ENCODE results near the gene RBM14.

RBM14 gene

DNA sequence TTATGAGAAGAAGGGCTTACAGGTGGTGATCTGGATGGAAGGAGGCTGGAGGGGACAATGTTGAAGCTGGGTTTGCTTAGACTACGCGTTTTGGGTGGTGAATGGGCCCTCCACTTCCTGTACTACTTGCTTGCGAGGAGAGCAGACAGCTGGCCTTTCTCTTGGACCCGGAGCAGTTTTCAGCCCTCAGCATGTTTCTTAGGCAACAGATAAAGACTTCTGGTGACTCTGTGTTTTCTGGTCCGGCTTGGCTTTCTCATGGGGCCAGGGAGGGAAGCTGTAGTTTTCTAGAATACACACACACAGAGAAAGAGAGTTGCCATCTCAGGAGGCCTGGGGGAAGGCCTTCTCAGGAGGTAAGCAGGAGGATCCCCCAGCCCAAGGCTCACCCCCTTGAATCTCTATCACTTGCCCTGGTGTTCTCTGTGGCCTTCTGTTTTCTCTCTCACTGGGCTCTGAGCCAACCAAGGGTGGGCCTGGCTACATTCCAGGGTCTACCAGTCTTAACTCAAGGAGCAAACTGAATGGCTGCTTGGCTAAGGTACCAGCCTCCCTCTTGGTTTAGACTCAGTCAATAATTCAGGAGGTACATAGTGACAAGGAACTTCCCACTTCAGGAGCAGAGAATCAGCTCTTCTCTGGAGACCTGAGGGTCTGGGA is 21.1 kb upstream of the RBM14 start:
- TF ChIP-seq, protein P1, sequence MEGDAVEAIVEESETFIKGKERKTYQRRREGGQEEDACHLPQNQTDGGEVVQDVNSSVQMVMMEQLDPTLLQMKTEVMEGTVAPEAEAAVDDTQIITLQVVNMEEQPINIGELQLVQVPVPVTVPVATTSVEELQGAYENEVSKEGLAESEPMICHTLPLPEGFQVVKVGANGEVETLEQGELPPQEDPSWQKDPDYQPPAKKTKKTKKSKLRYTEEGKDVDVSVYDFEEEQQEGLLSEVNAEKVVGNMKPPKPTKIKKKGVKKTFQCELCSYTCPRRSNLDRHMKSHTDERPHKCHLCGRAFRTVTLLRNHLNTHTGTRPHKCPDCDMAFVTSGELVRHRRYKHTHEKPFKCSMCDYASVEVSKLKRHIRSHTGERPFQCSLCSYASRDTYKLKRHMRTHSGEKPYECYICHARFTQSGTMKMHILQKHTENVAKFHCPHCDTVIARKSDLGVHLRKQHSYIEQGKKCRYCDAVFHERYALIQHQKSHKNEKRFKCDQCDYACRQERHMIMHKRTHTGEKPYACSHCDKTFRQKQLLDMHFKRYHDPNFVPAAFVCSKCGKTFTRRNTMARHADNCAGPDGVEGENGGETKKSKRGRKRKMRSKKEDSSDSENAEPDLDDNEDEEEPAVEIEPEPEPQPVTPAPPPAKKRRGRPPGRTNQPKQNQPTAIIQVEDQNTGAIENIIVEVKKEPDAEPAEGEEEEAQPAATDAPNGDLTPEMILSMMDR (IDR thresholded peaks at IDR 0.05; ENCODE audit: low read depth, low read length, missing control alignments), result no peak
- DNase-seq, result no peak
- in situ Hi-C loops (cut with HindIII; ENCODE audit: low pct_ligation_motif_present, low sequenced_read_pairs), result no loop called here
- Histone ChIP-seq H3K4me3 (ENCODE audit: low read depth, low read length) (no peak overlapping the region), H3K27me3 (replicated peaks) (no peaks in the 10 kb centered on the region), H3K27ac (no peak overlapping the region), H3K36me3 (replicated peaks) (peaks cover 9% of the 10 kb centered on the region)

DNA sequence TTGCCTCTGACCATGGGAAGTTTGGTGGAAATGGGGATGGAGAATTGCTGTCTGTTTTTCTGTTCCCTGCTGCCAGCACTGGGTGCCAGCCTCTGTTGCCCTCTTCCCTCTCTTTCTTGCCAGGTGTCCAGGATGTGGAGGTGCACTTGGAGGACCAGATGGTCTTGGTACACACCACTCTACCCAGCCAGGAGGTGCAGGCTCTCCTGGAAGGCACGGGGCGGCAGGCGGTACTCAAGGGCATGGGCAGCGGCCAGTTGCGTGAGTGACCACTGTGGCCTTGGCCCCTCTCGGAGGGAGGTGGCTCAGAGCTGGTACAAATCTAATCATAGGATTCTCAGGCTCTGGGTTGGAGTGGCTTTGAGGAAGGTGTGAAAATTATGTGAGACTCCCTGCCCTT is 17.4 kb upstream of the RBM14 start:
- H3K36me3 ChIP-seq (replicated peaks), result peaks cover 12% of the 10 kb centered on the region

DNA sequence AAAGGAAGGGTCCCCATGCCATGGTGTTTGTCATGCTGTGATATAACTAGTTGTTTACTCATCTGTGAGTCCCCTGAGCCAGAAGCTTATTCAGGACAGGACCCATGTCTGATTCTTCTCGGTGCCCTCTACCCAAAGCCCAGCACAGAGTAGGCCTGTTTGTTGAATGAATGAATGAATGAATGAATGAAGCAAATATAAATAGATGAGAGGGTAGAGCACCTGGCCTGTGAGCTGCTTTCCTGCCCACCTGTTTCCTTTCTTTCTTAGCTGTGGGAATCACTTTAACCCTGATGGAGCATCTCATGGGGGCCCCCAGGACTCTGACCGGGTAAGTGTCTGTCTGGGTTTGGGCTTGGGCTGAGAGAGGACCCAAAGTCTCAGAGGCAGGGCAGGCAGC is 16.2 kb upstream of the RBM14 start:
- Histone ChIP-seq H3K36me3 (replicated peaks) (peaks cover 16% of the 10 kb centered on the region), H3K4me3 (ENCODE audit: low read depth, low read length) (no peak overlapping the region), H3K27me3 (replicated peaks) (no peaks in the 10 kb centered on the region), H3K27ac (no peak overlapping the region)
- TF ChIP-seq, protein P1 (IDR thresholded peaks at IDR 0.05; ENCODE audit: low read depth, low read length, missing control alignments), result no peak
- no peak for DNase-seq
- in situ Hi-C loops (cut with HindIII; ENCODE audit: low pct_ligation_motif_present, low sequenced_read_pairs), result no loop called here

More for the DNA sequence above, 17.4 kb upstream of the RBM14 start:
- no peak for DNase-seq
- Histone ChIP-seq H3K27ac (no peak overlapping the region), H3K4me3 (ENCODE audit: low read depth, low read length) (no peak overlapping the region), H3K27me3 (replicated peaks) (no peaks in the 10 kb centered on the region)
- in situ Hi-C loops (cut with HindIII; ENCODE audit: low pct_ligation_motif_present, low sequenced_read_pairs), result no loop called here
- TF ChIP-seq, protein P1 (IDR thresholded peaks at IDR 0.05; ENCODE audit: low read depth, low read length, missing control alignments), result no peak

DNA sequence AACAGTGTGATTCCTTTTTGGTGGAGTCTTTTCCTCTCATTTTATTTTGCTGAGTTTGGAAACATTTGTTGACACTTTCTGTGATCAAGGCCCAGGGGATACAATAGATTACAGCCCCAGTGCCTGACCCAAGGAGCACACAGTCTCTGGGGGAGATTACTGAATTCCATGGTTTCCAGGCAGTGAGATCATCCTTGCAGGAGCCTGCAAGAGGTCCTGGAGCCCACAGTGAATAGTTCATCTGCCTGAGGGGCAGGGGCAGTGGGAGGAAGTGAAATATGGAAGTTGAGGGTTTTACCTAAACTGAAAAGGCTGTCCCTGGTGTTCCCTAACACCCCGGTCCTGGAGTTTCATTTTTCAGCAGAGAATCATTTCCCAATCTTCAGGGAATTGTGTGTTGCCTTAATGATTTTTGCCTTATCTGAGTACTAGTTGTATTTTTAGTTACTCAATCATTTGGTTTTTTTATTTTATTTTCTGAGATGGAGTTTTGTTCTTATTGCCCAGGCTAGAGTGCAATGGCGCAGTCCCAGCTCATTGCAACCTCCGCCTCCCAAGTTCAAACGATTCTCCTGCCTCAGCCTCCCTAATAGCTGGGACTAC is 15.7 kb upstream of the RBM14 start:
- in situ Hi-C loops (cut with HindIII; ENCODE audit: low pct_ligation_motif_present, low sequenced_read_pairs), result no loop called here
- Histone ChIP-seq H3K27ac (no peak overlapping the region), H3K27me3 (replicated peaks) (no peaks in the 10 kb centered on the region), H3K4me3 (ENCODE audit: low read depth, low read length) (no peak overlapping the region), H3K36me3 (replicated peaks) (peaks cover 18% of the 10 kb centered on the region)
- TF ChIP-seq, protein P1 (IDR thresholded peaks at IDR 0.05; ENCODE audit: low read depth, low read length, missing control alignments), result no peak
- no peak for DNase-seq

DNA sequence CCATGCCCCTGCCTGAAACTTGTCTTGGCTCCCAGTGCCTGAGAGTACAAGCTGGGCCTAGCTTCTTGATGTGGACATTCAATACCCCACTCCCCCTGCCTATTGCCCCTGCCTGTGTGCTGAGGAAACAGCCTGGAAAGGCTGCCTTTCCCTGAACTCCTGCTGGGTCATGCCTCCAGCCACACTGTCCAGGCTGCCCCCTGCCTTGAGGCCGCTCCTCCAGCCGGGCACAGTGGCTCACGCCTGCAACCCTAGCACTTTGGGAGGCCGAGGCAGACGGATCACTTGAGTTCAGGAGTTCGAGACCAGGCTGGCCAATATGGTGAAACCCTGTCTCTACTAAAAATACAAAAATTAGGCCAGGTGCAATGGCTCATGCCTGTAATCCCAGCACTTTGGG is 13.4 kb upstream of the RBM14 start:
- in situ Hi-C loops (cut with HindIII; ENCODE audit: low pct_ligation_motif_present, low sequenced_read_pairs), result no loop called here
- TF ChIP-seq, protein P1 (IDR thresholded peaks at IDR 0.05; ENCODE audit: low read depth, low read length, missing control alignments), result no peak
- H3K27ac ChIP-seq, result no peak overlapping the region
- peaks cover 19% of the 10 kb centered on the region for H3K36me3 ChIP-seq (replicated peaks)
- no peak overlapping the region for H3K4me3 ChIP-seq (ENCODE audit: low read depth, low read length)
- H3K27me3 ChIP-seq (replicated peaks), result no peaks in the 10 kb centered on the region
- DNase-seq, result no peak

Measured in brain microvascular endothelial cell (primary cell).